ACC112 (cell line): ENCODE data around the gene SPPL3.

Experiments used
- H2AFZ ChIP-seq: fragments of 200-600 bp; sonication (generic); one replicate; pipeline ENCODE4 v1.6.0; 2017; ENCODE audit warnings: antibody characterized with exemption, low read length; ENCODE audit not compliant: unreplicated experiment
- H3K27ac ChIP-seq: fragments of 200-600 bp; sonication (generic); 2 replicates; pipeline ENCODE4 v1.5.1; 2014; ENCODE audit warnings: low read depth, mild to moderate bottlenecking, antibody characterized with exemption, low read length, moderate library complexity
- H3K27me3 ChIP-seq: fragments of 200-600 bp; sonication (generic); 2 replicates; pipeline ENCODE4 v1.6.1; 2014; ENCODE audit warnings: mild to moderate bottlenecking, antibody characterized with exemption, low read length, moderate library complexity, mixed read lengths; ENCODE audit not compliant: insufficient read depth
- H3K36me3 ChIP-seq: fragments of 200-600 bp; sonication (generic); 2 replicates; pipeline ENCODE4 v1.6.1; 2016; ENCODE audit warnings: mild to moderate bottlenecking, antibody characterized with exemption, low read length, moderate library complexity, mixed read lengths; ENCODE audit not compliant: insufficient read depth
- H3K4me1 ChIP-seq: fragments of 200-600 bp; sonication (generic); one replicate; pipeline ENCODE4 v1.6.1; 2016; ENCODE audit warnings: low read length, mixed read lengths; ENCODE audit not compliant: insufficient read depth, unreplicated experiment, control insufficient read depth
- H3K4me3 ChIP-seq: fragments of 200-600 bp; sonication (generic); 2 replicates; pipeline ENCODE4 v1.5.1; 2014; ENCODE audit warnings: mild to moderate bottlenecking, low read depth, low read length
- H3K79me2 ChIP-seq: fragments of 200-600 bp; sonication (generic); one replicate; pipeline ENCODE4 v1.6.0; 2016; ENCODE audit warnings: low read length; ENCODE audit not compliant: control insufficient read depth, unreplicated experiment, insufficient read depth

SPPL3 gene

DNA sequence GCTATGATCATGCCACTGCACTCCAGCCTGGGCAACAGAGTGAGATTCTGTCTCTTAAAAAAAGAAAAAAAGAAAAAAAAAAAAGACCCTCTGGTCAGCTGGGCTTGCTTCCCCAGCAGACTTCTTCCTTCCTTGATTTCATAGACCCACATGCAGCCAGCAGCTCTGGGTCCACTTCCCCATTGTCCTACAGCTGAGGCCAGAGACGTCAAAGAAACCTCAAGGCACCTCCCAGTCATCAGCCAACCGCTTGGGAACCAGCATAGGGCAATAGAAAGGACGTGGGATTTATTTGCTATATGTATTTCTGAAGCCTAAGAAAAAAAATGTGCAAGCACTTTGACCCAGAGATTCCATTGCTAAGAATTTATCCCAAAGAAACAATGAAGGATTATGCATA is 35.4 kb upstream of the SPPL3 start:
- H3K4me1 ChIP-seq = no peaks in the 10 kb centered on the region

DNA sequence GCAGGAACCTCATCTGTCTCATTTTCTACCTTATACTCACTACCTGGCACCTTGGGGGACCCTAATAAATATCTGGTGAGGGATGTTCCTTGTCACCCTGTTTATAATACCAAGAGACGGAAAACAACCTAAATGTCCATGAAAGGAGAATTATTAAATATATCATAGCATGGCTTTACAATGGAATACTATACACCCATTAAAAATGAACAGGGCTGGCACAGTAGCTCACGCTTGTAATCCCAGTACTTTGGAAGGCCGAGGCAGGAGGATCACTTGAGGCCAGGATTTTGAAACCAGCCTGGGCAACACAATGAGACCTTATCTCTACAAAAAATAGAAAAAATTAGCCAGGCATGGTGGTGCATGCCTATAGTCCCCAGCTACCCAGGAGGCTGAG is 34.3 kb upstream of the SPPL3 start:
- no peaks in the 10 kb centered on the region for H3K36me3 ChIP-seq
- H3K4me1 ChIP-seq = no peaks in the 10 kb centered on the region
- no peak overlapping the region for H3K4me3 ChIP-seq
- peaks cover 34% of the 10 kb centered on the region for H3K27me3 ChIP-seq
- H3K79me2 ChIP-seq = no peaks in the 10 kb centered on the region
- no peak overlapping the region for H2AFZ ChIP-seq
- no peak overlapping the region for H3K27ac ChIP-seq

More for the DNA sequence above, 35.4 kb upstream of the SPPL3 start:
- H3K27me3 ChIP-seq = peaks cover 34% of the 10 kb centered on the region
- no peak overlapping the region for H2AFZ ChIP-seq
- H3K36me3 ChIP-seq = no peaks in the 10 kb centered on the region
- H3K4me3 ChIP-seq = no peak overlapping the region
- no peak overlapping the region for H3K27ac ChIP-seq
- no peaks in the 10 kb centered on the region for H3K79me2 ChIP-seq

DNA sequence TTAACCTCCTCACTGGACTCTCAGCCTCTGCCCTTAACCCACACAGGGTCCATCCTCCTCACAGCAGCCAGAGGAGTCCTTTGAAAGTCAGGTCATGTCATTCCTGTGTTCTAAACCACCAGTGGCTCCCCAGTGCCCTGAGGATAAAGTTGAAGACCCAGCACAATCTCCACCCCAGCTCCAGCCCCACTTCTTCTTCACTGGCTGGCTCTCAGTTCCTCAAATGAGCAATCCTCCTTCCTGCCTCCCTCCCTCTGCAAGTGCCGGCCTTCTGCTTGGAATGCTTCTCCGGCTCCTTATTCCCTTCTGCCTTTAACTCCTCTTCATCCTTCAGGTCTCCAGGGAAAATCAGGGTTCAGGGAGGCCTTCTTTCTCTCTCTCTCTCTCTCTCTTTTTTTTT is 32.0 kb upstream of the SPPL3 start:
- peaks cover 27% of the 10 kb centered on the region for H3K27me3 ChIP-seq
- H3K79me2 ChIP-seq = no peaks in the 10 kb centered on the region
- no peak overlapping the region for H2AFZ ChIP-seq
- no peak overlapping the region for H3K4me3 ChIP-seq
- H3K27ac ChIP-seq = no peak overlapping the region
- no peaks in the 10 kb centered on the region for H3K36me3 ChIP-seq
- no peaks in the 10 kb centered on the region for H3K4me1 ChIP-seq

DNA sequence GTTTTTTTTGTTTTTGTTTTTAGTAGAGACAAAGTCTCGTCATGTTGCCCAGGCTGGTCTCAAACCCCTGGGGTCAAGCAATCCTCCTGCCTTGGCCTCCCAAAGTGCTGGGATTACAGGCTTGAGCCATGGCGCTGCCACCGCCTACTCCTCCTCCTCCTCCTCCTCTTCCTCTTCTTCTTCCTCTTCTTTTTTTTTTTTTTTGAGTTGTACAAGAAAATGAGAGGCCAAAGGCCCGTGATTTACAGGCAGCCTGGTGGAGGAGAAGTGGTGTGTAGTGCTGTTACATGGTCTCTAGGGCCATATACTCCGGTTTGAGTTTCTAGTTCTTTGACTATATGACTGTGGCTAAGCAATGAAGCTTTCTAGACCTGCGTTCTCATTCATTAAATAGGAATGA is 29.6 kb upstream of the SPPL3 start:
- H3K79me2 ChIP-seq = no peaks in the 10 kb centered on the region
- H3K36me3 ChIP-seq = no peaks in the 10 kb centered on the region
- no peak overlapping the region for H3K27ac ChIP-seq
- H3K4me1 ChIP-seq = no peaks in the 10 kb centered on the region
- H3K4me3 ChIP-seq = no peak overlapping the region
- H3K27me3 ChIP-seq = peaks cover 17% of the 10 kb centered on the region; the same call in 1 of the 2 replicates
- no peak overlapping the region for H2AFZ ChIP-seq

DNA sequence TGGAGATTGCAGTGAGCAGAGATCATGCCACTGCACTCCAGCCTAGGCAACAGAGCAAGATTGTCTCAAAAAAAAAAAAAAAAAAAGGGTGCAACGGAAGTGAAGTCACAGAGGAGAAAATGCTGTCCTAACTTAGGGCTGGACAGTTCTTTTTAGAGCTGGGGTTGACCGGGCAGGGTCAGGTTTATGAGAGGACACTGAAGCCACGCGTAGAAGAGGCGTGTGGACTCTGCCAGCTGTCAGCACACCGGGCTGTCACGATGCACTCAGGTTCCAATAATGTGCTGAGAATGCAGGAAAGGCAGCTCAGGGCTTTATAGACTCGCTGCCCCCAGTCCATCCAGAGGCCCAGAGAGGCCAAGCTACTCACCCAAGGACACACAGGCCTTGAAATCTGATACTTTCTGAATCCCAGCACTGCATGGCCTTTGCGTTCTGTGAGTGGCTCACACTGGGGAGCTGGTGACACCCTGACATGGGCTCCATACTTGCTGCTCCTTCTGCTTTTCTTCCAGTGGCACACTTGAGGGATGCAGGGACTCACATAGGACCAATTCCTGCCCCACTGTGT is 28.9 kb upstream of the SPPL3 start:
- H3K27ac ChIP-seq = no peak overlapping the region
- H3K79me2 ChIP-seq = no peaks in the 10 kb centered on the region
- no peak overlapping the region for H2AFZ ChIP-seq
- H3K4me3 ChIP-seq = no peak overlapping the region
- no peaks in the 10 kb centered on the region for H3K4me1 ChIP-seq
- H3K36me3 ChIP-seq = no peaks in the 10 kb centered on the region
- H3K27me3 ChIP-seq = peaks cover 10% of the 10 kb centered on the region; the same call in 1 of the 2 replicates

DNA sequence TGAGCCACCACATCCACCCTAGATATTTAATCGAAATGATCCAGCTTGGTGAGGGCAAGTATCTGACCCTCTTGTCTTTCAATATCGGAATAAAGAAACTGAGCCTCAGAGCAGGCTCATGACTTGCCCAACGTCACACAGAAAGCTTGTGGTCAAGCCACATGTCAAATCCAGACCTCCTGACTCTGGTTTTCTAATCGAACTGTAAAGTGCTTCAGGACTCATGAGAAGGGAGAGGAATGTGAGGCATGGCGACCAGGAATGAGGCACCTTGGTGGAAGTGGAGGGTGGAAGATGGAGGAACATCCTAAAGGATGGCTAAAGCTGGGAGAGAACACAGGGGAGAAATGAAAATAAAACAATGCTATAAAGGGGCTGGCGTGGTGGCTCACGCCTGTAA is 27.9 kb upstream of the SPPL3 start:
- no peak overlapping the region for H3K4me3 ChIP-seq
- no peaks in the 10 kb centered on the region for H3K36me3 ChIP-seq
- H3K79me2 ChIP-seq = no peaks in the 10 kb centered on the region
- peaks cover 3% of the 10 kb centered on the region; the same call in 1 of the 2 replicates for H3K27me3 ChIP-seq
- no peak overlapping the region for H2AFZ ChIP-seq
- H3K27ac ChIP-seq = no peak overlapping the region
- H3K4me1 ChIP-seq = no peaks in the 10 kb centered on the region

DNA sequence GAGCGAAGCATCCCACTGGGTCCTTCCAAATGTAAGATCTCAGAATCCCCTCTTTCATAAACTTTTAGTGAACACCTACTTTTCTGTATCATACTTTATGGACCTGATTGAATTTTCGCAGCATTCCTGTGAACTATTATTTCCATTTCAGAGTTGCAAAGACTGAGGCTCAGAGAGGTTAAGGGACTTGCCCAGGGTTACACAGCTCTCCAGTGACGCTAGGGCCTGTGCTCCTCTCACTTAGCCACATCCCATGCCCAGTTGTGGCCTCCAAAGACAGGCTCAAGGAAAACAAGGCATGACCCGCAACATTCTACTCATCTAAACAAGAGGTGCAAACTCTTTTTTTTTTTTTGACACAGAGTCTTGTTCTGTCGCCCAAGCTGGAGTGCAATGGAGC is 25.9 kb upstream of the SPPL3 start:
- no peak overlapping the region for H3K4me3 ChIP-seq
- no peaks in the 10 kb centered on the region for H3K27me3 ChIP-seq
- H3K79me2 ChIP-seq = no peaks in the 10 kb centered on the region
- H3K36me3 ChIP-seq = no peaks in the 10 kb centered on the region
- H2AFZ ChIP-seq = no peak overlapping the region
- H3K27ac ChIP-seq = no peak overlapping the region
- no peaks in the 10 kb centered on the region for H3K4me1 ChIP-seq

DNA sequence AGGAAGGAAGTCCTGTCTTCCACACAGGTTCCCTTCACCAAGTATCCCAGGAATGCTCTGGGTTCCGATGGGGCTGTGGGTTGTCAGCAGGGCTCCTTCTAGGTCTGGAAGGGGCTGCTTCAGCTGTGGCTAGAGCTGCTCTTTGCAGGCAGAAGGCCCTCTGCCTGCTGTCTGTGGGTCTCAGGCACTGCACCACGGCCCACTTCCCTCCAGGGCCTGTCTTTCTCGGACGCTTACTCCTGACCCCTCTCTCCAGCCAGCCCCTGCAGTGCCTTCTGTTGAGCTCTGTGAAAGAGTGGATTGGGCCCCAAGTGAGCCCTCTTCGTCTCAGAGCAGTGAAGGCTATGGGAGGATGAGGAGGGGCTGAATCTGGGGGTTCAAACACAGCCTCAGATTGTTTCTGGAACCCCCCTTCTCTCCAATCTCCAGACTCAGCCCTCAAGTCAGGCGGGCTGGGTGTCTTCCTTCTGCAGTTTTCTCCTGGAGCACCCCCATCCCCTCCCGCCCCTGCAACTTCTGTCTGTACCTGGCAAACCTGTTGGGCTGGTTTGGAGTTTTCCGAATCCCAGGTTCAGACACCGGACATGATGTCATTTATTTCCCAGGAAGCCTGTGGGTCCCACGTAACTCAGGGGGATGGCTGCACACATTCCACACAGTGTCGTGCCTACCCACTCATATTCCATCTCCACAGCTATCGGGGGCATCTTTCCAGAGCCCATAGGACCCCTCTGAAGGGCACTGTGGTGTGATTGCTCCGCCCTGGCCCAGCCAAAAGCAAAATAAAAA is 24.9 kb upstream of the SPPL3 start:
- Histone ChIP-seq H2AFZ (no peak overlapping the region), H3K79me2 (no peaks in the 10 kb centered on the region), H3K36me3 (no peaks in the 10 kb centered on the region), H3K27me3 (no peaks in the 10 kb centered on the region), H3K4me3 (no peak overlapping the region), H3K4me1 (no peaks in the 10 kb centered on the region), H3K27ac (no peak overlapping the region)

DNA sequence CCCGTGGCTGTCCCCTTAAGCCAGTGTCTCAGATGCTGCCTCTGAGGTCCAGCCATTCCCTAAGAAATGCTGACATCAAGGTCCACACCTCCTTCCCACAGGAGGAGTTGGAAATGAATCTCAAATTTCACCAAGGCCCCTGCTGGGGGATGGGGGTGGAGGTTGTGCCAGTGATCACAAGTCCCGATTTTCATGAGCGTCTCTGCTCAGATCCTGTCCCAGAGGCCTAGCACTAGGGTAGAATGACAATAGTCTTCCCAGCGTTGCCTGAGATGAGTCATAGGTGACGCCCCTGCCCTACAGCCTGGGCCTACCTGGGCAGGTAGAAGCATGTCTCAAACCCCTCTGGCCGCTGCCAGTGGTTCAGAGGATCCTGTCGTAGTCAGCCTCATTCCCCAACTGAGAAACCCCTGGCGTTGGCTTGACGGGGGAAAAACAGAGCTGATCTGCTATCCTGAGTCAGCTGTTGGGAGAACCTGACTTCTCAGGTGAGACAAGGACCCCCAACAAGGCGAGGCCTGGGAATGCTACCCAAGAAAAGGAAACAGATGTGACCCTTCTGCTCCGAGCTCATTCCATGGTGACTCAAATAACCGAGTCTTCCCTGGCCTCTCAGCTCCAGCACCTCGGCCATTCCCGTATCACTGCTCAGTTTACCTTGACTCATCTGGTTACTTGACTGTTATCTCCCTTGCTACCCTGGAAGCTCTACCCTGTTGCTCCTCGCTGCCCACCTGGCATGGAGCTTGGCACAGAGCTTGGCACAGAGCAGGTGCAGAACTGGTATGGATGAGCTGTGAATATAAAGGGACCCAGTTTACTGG is 21.8 kb upstream of the SPPL3 start:
- Histone ChIP-seq H3K27me3 (no peaks in the 10 kb centered on the region), H3K36me3 (no peaks in the 10 kb centered on the region), H3K4me3 (no peak overlapping the region), H3K79me2 (no peaks in the 10 kb centered on the region), H3K27ac (no peak overlapping the region), H3K4me1 (no peaks in the 10 kb centered on the region), H2AFZ (no peak overlapping the region)

DNA sequence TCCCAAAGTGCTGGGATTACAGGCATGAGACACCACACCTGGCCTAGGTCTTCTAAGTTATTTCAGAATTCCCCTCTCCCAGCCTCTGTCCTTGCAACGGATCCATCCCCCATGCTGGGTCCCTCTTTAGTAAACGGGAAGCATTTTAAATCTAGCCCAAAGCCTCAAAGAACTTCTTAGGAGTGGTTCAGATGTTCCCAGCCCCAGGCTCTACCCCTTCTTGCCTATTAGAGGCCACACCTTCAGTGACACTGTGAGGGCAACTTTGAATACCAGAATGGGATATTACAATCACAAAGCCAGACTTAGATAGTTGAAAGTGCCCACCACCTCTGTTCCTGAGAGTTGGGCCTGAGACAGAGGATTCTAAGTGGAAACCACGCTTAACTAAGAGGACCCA is 18.1 kb upstream of the SPPL3 start:
- Histone ChIP-seq H2AFZ (no peak overlapping the region), H3K27ac (no peak overlapping the region), H3K4me3 (no peak overlapping the region), H3K79me2 (no peaks in the 10 kb centered on the region), H3K27me3 (0 out of 2 replicates have a peak, but pooled peaks cover 2% of the 10 kb centered on the region), H3K4me1 (no peaks in the 10 kb centered on the region), H3K36me3 (no peaks in the 10 kb centered on the region)
